Stimulated activated CD8-positive, alpha-beta memory T cell treated with anti-CD3 and anti-CD28 coated beads, Interleukin-15, amount 100 ng/mL, for 48 hours (primary cell): ENCODE data around the gene SLIT1.

Experiments used
- DNase-seq, 2 donors: peaks; one replicate each; pipeline ENCODE4 v3.0.0-alpha.2; 2020; ENCODE audit warnings: low read depth in 2 of 2

Gene SLIT1

DNA sequence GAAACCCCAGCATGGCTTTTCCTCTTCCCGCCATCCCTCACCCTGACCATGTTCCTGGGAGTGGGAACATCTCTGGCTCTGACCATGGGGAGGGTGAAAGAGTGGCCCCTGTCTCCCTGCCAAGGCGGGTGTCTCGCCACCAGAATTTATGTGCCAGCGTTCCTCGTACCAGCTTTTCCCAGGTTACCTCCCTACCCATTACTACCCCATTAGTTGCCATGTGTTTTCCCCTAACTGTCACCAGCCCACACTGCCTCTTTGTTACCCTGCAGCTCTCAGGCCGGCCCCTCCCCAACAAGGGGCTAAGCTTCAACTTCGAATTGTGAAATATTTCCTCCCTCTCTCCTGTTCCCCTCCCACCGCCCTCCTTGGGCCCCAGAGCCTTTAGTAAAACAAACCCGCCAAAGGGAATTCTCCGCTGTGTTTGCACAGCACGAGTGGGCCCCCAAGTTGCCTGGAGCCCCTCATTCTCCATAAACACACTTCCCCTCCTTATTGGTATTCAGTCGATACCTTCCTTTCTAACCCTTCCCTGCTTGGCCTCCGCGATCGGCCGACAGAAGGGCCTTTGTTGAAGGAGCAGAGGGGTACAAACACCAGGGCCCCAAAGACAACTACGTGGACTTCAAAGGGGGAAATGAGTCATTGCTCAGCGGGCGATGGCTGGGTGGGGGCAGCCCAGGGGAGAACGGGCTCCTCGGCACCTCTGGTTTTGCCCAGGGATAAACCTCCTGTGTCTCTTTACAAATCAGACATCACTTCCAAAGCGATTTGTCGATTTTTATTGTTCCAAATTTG is 45.5 kb downstream of the SLIT1 start:
- DNase-seq: no peak

DNA sequence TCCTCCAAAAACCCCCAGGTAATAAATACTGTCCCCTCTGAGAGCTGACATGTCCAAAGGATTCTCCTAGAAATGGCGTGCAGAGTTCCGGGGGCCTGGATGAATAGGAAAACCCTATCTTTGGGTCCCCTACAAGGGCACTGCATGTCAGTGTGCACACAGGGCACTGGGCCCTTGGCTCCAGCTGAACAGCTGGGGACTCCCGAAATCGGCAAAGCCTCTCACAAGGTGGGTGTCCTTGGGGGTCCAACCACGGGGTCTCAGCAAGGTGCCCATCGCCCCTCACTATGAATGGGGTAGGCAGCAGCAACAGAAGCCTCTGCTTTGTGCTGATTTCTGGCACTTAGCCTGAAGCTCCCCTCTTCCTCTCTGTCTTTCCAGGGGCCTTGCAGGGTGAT is 46.1 kb downstream of the SLIT1 start:
- no peak for DNase-seq

DNA sequence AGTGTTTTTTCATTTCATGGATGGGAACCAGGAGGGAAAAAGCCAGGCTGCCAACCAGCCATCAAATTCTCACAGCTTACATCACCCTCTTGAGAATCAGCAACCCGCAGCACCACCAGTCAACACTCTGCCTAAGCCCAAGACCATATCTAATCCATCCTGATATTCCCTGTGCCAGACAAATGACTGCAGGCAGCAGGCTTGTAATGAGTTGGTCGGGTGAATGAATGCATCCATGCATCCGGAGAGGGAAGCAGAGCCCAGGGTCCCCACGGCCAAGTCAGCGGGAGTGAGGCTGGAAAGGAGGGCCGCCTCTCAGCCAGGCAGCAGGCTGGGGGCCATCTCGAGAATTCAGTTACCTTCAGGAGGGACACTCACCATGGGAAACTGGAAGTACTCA is 46.9 kb downstream of the SLIT1 start:
- no peak for DNase-seq

DNA sequence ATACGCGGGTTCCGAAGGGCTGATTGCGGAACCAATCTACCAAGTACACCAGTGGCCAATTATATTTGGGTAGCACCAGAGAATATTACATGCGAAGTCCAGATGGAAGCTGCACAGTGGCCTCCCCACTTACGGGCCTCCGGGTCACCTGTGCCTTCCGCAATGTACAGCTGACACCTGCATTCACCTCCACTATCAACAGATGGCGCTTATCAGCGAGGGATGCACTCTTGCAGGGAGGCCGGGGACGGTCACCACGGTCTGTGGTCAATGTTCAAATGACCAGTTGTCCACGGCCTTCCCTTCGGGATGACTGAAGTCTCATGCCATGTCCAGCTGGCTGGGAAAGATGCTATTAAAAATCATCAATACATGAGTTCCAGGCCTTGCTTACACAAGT is 47.6 kb downstream of the SLIT1 start:
- no peak for DNase-seq

DNA sequence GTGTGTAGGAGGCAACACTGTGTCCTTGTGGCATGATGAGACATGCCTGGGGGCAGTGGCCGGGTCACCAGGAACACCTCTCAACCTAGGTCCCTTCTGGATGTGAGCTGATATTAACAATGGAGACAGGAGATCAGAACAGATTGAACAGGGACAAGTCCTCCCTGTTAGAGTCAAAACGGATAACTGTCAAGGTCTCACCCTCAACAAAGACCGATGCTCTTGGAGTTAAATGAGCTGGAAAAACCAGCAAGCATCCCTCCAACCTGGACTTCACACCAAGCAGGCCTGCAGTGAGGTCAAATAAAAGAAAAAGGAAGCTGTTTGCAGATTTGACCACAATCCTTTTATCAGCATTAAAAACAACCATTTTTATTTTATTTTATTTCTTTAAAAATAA is 49.0 kb downstream of the SLIT1 start:
- DNase-seq: no peak

DNA sequence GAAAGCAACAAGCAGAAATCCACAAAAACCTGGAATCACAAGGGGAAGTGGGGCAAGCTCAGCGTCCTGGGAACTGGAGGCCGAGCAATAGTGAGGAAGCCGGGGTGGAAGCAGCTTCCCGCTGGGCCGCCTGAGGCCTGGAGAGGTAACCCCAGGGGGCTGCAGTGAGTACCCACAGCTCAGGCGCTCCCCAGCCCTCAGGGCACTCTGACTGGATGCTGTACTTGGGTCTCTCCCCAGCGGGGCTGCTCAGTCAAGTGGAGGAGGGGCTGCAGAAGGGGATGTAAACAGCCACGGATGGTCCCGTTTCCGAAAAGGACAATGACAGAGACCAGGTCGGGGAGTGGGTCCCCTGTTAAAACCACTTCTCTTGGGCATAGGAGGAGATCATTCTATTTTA is 50.3 kb downstream of the SLIT1 start:
- no peak for DNase-seq

DNA sequence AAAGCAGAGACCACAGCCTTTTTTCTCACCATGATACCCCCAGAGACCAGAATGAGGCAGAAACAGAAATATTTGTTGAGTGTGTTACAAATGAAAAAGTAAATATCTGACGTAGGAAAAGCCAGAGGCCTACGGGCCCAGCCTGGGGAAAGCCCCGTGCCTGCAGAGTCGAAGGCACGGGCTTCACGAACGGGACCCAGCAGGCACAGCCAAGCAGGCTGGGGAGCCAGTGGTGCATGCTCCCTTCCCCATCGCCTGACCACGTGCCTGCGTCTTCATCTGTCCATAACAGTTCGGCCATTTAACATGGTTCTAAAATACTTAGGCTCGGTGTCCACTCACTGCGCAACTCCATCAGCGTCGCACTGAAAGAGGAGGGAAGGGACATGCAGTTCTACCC is 50.8 kb downstream of the SLIT1 start:
- DNase-seq: no peak

DNA sequence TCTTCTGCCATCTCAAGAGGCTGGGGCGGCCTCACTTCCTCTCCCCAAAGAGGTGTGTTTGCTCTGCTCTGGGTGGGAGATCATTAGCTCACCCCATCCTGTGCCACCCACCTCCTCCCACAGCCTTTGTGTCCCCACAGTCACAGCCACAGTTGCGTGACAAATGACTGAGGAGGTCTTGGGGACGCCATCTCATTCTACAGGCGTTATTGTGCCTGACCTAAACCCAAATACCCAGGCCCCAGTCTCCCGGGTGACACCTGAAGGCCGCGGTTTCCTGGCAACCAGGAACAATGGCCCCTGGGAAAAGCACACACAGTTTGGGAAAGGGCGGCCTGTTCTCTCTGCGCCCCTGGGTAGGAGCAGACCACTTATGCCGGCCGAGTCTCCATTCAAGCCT is 51.6 kb downstream of the SLIT1 start:
- DNase-seq: no peak

DNA sequence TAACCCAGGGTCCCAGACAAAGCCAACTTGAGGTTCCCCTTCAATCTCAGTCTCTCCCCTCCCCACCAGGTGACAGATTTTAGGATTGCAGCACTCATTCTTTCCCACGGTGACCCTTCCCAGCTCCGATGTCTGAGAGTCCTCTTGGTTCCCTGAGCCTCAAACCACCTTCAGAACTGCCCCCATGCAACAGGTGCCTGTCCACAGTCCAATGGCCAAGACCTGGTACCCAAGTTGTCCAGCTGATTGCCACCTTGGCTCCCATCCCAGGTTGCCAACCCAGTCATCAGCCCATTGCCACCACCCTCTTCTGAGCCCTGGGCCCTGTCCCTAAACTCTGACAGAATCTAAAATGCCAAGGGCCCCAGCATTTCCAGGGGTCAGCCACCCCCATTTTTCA is 53.5 kb downstream of the SLIT1 start:
- no peak for DNase-seq

DNA sequence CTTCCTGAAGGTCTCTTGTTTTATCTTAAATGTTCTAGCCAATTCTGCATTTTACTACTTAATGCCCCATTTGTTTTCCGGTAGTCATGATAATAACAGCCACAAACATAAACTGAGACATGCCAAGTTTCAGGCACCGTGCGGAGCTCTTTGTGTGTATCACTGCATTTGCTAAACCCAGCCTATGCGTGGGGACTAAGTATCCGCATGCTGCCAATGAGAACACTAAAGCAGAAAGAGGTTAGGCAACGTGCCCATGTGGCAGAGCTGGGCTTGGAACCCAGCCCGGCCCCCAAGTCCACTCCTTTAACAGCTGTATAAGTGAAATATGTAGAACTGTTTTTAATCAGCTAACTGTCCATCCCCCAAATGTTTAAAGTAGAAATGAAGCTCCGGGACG is 54.1 kb downstream of the SLIT1 start:
- DNase-seq: no peak

DNA sequence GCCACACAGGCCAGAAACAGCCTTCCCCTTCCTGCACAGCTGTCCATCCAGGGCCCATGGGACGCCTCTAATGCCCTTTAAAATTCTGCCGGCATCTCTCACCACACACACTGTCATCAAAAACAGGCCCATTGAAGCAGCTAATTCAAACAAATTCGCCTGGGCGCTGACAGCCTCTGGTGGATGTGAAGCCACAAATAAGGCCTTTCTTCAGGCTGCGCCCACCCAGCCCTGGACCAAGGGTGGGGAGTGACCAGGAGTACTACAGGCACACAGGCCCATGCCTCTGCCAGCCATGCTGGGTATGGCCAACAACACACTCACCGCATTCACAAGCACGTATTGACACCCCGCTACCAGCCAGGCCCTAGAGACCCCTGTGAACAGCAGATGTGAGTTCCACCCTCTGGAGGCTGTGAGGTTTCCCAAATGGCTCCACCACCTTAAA is 54.6 kb downstream of the SLIT1 start:
- DNase-seq: no peak

DNA sequence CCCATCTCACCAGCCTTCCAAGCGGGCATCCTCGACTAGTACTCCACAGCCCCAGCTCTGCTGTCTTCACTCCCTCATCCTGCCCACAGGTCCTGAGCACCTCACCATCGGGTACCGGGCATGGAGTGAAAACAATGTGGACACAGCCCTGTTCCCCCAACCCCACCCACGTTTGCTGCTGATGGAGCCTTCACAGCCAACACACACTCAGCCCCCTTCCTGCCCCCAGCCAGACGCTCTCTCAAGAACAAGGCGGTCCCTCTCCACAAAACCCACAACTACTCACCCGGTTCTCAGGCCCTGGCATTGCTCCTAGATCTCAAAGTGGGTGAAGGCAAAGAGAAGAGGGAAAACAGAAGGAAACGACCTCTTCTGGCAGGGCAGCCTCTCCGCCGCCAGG is 56.1 kb downstream of the SLIT1 start:
- DNase-seq: no peak

DNA sequence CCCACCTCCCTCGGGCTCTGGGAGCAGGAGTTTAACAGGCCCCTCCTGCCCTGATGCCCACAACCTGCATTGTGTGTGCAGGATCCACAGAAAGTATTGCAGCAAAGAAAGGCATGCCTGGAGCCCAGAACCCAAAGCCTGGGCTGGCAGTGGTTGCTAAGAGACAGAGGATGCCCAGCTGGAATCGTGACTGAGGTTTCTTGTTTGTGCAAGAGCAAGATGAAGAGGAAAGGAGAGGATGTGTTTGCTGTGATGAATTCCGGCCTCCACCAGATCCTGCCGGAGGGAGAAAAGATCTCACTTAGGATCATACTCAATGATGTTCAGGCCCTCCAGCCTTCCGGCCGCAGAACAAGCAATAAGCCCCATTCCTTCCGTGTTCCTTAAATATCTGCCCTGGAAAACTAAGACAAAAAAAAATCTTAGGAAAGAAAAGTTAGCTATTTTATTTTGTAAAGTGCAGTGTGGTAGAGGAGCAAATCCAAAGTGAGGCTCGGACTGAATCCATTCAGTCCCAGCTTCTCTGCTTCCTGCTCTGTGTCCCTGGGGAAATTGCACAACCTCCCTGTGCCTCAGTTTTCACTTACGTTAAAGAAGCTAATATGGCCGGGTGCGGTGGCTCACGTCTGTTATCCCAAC is 57.1 kb downstream of the SLIT1 start:
- DNase-seq: no peak

DNA sequence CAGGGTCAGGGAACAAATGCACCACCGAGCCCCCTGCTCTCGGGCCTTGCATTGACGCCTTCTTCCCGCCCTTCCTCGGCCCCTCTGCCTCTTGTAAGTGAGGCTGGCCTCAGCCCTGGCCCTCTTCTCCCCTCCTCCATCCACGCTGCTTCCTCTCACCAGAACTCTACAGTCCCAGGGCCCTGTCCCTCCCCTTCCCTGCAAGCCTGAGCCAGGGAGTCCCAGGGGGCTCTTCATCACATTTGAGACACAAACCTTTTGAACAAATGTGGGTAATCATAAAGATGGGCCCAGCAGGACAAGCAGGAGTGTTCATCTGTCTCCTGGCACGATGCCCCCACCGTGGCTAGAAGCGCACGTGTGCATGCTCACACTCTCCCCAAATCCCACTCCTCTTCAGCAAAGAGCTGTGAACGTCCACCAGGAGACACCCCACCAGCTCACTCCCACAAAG is 57.7 kb downstream of the SLIT1 start:
- DNase-seq: no peak

DNA sequence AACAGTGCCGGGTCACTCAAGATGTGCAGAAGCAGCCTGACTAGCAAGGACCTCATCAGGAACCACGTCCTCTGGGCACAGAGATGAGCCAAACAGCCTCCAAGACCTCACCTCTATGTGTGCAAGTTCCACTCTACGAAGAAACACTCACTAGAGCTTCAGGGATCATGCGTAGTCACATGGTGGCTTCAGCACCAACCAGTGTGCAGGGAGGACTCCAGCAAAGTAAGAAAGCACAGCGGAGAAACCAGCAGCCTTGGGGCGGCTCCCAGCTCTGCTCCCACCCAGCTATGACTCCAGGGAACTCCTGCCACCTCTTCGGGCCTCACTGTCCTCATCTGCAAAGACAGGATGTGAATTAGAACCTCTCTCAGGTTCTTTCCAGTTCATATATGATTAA is 58.2 kb downstream of the SLIT1 start:
- no peak for DNase-seq

DNA sequence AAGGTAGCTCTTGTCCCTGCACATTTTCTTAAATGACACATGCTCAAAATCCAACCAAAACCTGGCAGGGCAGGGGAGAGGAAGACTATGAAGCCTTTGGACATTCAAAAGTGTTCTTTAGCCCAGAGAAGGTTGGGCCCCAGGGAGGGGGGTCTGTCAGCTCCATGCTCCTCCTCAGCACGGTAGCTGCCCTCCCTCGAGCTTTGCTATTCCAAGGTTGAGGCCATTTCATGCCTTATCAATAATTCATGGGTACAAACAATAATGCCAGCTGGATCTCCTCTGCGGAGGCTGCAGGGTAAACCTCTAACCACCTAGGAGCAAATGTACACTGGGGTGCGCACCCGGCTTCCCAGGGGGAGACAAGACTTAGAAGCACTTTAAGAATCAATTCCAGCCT is 61.5 kb downstream of the SLIT1 start:
- no peak for DNase-seq

DNA sequence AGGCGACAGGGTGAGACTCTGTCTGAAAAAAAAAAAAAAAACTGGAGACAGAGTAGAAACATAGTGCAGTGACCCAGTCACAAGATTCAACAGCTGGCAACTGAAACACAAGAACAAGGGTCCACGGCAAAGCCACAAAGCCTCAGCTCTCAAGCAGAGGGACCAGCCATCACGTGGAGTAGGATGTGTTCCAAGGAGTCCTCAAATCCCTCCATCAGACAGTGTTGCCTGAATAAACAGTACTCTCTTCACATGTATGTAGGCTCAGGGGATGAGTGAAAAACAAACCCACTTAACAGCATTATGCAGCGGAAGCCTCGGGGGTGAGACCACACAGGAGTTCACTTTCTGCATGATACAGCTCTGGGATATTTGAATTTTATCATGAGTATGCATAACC is 62.0 kb downstream of the SLIT1 start:
- DNase-seq: no peak

DNA sequence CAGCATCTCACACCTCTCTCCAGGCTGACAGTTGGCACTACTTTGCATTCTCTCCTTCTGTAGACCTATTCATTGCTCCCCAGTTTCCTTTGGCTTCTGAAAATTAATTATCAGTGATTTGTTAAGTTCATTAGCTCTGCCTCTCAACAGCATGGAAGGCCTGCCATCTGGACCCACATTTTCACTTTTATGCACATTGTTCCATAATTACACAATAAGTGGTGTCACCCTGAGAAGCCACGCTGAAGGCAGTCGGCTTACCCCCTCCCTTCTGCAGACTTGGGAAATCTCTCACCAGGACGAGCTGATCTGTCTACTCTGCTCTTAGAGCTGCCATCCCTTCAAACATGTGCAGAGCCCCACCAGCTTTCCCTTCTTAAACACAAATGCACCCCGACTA is 64.7 kb downstream of the SLIT1 start:
- DNase-seq: no peak

DNA sequence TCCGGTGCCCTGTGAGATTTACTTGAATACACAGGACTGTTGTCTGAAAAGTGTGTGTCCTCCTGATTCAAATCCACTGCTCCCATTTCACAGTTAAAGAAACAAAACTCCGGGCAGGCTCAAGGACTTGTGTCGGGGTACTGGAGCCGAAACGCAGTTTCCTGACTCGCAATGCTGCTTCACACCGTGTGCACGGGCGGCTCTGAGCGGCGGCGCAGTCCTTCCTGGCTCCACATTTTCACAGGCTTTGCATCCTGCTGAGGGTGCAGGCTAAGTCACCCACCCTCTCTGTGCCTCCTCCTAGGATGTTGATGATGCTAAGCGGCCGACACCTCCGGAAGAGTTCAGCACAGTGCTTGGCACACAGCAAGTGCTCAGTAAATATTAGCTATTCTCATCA is 65.4 kb downstream of the SLIT1 start:
- no peak for DNase-seq

DNA sequence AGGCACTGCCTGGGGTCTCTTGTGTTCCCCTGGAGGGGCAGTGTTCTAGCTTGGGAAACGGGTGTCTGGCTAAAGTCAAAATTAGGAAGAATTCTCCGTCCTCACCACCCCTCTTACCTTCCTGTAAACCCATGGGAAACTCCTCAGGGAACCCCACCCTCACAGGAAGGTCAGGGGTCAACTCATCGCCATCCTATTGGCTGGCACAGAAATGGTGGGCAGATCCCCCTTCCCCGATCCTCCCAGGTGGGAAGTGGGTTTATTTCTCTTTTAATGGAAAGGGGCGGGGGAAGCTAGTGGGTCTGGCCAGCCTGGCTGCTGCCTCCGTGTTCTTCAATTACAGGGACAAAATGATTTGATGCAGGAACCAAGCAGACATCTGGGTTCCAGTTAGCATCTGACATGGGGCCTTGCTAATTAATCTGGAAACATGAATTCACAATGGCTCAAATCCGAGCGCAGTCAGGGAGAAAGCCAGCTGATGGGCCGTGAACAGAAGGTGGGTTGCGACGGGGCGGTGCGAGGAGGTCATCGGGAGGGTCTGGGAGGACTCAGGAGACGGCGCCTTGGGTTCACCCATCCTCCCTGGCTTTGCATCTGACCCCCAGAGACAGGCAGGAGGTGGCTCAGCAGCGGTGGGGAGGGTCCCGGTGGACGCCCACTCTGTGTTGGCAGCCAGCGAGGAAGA is 66.6 kb downstream of the SLIT1 start:
- DNase-seq: no peak

DNA sequence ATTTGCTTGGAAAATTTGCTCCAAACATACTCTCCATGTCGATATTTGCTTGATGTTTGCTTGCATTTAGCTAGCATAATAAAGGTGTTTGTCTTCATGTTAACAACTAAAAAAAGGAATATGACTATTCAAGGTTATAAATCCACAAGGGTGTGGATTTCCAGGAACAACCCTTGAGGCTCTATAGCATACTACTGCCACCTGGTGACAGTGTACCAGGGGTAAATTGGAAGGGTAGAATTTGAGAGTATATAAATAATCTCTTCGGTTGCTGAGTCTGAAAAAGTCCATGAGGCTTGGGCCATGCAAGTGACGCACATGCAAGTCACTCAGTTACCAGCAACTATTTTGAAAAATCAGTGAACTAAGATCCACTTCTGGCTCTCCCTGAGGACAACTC is 68.4 kb downstream of the SLIT1 start:
- DNase-seq: no peak

DNA sequence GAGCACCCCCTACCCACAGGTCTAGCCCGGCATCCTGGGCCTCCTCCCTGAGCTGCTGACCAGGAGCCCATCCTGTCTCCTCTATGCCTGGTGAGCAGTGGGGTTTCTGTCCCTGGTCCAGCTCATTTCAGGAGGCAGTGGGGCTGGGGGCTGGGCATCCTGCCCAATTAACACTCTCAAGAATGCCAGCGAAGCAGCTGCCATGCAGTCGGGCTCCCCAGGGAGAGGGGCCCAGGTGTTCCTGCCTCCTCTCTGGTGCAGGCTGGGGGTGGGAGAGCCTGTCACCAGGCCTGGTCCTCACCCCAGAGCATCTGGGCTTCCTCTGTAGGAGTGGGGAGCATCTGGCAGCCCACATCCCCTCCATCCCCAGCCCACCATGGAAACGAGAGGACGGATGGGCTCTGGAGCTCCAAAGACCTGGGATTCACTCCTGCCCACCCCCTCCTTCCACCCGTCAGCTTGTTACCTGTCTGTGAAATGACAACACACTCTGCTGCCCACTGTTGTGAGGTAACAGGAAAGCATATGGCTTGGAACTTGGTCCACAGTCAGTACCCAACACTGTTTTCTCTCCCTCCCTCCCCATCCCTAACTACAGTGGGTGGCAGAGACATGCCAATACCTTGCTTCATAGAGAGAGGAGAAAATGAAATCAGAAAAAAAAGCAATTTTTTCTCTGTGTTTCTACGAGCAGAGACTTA is 69.1 kb downstream of the SLIT1 start:
- no peak for DNase-seq
